Kidney glomerular epithelial cell (primary cell): ENCODE data around the gene GLRX2.

ENCODE experiments used
- DNase-seq: peaks from one replicate; lab custom pipeline; 2025; lab: John Stamatoyannopoulos, UW

Gene GLRX2

DNA sequence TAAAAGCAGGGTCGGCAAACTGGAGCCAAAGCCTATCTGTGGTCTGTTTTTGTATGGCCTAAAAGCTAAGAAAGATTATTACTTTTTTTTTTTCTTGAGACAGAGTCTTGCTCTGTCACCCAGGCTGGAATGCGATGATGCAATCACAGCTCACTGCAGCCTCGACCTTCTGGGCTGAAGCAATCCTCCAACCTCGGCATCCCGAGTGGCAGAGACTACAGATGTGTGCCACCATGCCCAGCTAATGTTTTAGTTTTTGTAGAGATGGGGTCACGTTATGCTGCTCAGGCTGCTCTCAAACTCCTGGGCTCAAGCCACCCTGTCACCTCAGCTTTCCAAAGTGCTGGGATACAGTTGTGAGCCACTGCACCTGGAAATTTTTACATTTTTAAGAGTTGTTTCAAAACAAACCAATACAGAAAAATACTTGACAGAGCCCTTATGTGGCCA is 6.5 kb upstream of the GLRX2 start:
- peak; percentile 37 for DNase-seq

DNA sequence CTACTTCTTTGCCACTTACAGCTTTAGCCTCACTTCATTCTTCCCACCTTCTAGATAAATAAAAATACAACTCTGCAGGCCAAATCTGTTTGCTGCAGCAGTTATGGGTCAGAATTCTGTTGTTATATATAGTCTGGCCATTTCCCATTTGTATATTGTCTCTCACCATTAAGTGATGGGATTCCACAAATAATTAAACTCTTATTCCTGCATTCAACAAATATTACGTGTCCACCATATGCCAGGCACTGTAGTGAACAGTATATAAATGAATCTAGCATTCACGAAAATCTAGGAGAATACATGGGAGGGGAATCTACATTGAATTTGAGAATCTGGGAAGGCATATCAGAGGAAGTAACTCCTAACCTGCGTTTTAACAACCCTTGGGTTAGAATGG is 5.7 kb upstream of the GLRX2 start:
- DNase-seq: no peak

DNA sequence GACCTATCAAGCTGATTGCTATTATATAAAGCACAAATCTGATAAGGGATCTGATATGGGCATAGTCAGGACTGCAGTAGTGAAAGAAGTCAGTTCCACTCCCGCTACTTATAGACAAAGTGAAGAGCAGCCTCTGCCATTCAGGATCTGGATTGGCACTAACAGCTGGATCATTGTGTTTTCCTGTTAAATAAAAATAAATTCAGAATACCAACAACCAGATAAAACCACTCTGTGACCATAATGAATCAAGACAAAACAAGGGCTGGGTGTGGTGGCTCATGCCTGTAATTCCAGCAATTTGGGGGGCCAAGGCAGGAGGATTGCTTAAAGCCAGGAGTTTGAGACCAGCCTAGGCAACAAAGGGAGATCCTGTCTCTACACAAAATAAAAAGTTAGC is 5.0 kb upstream of the GLRX2 start:
- no peak for DNase-seq

DNA sequence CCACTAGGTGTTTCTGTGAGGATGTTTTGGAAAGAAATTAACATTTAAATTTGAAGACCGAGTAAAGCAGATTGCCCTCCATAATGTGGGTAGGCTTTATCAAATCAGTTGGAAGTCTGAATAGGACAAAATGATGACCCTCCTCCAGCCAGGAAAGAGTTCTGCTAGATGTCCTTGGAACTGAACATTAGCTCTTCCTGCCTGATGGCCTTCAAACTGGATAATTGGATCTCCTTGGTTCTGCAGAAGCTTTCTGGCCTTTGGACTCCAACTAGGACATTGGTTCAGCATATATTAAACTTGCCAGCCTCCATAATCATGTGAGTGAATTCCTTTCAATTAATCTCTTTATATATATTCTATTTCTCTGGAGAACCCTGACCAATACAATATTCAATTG is 4.4 kb upstream of the GLRX2 start:
- DNase-seq: no peak

DNA sequence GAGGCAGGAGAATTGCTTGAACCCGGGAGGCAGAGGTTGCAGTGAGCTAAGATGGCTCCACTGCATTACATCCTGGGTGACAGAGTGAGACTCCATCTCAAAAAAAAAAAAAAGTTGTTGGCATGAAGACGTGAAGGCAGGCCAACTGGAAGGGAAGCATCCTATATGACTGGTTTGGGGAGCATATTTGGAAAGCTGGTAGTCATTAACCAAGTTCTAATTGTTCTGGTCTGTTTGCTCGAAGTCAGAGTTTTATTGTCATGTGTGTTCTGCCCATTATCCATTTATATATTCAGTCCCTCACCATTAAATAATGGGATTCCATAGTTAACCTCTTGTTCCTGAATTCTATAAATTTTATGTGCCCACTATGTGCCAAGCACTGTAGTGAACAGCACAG is 3.3 kb upstream of the GLRX2 start:
- DNase-seq: no peak

DNA sequence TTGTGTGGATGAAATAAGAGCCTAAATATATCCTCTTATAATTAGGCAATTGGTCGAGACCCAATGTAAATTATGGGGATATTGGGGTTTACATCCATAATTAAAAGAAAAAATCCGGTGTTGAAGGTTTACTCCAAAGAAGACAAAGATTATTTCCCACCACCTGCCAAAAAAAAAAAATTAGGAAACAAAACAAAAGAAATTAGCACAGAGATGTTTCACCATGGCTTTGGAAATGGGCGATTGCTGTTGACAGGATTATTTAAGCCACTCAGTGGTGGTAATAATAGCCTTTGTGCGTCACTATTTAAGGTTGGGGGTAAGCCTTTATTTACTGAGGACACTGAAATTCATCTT is 585 bp upstream of the GLRX2 start:
- DNase-seq: no peak

DNA sequence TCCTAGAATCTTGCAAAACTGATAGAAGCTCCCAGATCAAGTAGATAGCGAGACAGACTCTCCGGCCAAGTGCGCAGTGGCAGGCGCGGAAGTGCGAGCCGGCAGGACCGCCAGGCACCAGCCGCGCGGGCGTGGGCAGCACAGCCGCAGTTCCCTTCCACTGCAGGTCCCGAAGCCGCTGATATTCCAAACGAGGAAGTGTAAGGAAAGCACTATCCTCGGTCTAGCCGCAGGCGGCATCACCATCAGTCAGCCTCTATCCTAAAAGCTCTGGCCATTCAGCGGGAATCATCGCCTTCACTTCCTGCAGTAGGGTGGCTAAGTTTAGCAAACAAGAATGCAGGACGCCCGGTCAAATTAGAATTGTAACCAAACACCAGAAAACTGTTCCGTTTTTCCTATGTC is 710 bp downstream of the GLRX2 start:
- DNase-seq: no peak

DNA sequence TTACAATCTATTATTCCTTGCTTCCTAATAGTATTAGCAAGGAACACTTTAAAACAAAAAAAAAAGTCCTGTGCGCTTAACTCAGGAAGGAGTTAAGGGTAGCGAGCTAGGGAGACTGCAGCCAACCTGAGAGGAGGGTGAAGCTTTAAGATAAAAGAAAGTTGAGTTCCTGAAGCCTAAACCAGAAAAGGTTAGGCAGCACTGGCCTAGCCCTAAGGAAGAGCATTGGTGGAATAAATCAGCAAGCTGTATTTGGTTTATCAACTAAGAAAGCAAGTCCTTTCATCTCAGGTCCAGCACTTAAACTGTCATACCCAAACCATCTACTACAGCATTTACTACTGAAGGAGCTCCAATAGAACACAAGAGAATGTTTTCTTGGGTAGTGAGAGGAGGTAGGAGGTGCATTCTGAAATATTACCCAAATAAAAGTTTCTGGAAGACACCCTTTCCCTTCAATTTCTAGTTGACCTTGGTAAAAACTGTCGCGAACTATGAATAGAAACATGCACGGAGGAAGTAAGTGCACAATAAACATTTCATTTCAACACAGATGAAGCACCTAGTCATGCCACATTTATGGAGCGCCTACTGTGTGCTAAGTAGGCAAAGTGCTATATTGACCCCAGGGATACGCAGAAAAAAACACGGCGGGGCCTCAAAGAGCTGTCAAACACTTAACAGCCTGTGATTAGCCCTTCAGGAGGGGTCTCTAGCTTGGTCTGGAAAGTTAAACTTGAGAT is 1.3 kb downstream of the GLRX2 start:
- DNase-seq: no peak

DNA sequence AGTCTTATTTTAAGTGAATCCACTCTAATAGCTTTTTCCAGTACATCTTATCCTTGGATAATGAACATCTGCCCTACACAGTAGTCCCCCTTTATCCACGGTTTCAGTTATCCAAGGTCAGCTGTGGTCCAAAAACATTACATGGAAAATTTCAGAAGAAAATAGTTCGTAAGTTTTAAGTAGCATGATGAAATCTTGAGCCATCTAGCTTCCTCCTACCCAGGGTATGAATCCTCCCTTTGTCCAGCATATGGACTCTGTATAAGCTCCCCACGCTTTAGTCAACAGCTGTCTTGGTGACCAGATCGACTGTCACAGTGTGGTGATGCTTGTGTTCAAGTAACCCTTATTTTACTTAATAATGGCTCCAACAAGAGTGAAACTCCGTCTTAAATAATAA is 2.6 kb downstream of the GLRX2 start:
- DNase-seq: no peak

DNA sequence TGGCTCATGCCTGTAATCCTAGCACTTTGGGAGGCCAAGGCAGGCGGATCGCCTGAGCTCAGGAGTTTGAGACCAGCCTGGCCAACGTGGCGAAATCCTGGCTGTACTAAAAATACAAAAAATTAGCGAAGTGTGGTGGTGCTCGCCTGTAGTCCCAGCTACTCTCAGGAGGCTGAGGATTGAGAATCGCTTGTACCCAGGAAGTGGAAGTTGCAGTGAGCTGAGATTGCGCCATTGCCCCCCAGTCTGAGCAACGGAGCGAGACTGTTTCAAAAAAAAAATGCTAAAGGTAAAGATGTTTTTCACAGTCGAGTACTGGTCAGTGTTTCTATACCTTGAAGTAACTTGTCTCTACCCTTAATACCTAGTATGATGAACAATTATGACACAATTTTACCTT is 11.1 kb downstream of the GLRX2 start:
- no peak for DNase-seq

DNA sequence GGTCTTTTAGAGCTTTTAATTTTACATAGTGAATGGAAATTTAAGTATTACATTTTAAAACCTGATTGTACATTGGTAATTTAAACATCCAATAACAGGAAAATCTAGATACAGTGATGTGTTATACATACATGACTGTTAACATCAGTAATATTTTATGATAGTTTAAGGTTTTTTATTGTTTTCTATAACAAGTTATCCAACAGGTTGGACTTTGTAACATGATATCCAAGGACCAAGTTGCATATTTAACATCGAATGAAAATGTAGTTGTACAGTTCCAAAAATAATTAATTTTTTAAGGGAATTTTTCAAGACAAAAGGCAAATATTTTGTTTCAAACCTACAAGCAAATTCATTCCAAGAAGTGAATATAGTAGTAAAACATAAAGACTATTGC is 14.3 kb downstream of the GLRX2 start:
- no peak for DNase-seq

DNA sequence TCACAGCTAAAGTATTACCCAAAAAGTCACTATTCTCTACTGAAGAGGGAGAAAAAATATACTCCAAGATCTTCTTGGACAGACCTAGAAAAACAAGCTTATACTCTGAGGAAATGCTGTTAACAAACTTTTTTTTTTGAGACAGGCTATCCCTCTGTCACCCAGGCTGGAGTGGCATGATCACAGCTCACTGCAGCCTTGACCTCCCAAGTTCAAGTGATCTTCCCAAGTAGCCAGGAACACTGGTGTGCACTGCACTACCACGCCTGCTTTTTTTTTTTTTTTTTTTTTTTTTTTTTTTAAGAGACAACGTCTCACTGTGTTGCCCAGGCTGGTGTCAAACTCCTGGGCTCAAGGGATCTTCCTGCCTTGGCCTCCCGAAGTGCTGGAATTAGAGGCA is 17.3 kb downstream of the GLRX2 start:
- no peak for DNase-seq

DNA sequence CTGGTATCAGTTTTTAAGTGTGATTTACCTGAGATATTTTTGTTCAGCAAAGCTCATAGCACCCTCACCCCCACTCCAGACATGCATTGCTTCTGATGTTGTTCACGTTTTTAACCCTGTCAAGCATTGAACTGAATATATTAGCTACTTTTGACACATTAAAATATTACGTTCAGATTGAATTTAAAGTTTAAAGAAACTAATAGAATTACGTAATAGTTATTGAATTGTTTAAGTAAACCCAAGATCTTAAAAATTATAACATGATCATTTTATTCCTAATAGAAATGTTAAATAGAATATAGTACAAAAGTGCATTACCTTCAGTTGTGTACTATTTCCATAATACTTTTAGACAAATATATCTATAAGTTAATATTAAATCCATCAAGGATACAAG is 18.9 kb downstream of the GLRX2 start:
- DNase-seq: no peak

DNA sequence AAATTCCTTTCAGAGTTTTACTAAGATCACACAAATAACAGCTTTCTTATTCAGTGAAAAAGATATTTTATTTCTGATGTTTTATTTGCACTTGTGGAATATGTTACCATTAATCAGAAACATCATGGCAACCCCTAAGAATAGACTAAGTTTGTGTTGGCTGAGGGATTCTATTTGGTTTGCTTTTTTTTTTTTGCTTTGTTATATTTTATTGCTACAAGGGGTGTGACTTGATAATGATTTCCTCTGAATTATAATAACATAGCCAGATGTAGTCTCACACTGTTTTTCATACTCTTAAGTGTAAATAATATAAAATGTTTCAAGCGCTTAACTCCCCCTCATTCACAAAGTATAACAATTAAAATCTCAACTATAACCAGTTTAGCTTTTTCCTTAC is 20.0 kb downstream of the GLRX2 start:
- DNase-seq: no peak

DNA sequence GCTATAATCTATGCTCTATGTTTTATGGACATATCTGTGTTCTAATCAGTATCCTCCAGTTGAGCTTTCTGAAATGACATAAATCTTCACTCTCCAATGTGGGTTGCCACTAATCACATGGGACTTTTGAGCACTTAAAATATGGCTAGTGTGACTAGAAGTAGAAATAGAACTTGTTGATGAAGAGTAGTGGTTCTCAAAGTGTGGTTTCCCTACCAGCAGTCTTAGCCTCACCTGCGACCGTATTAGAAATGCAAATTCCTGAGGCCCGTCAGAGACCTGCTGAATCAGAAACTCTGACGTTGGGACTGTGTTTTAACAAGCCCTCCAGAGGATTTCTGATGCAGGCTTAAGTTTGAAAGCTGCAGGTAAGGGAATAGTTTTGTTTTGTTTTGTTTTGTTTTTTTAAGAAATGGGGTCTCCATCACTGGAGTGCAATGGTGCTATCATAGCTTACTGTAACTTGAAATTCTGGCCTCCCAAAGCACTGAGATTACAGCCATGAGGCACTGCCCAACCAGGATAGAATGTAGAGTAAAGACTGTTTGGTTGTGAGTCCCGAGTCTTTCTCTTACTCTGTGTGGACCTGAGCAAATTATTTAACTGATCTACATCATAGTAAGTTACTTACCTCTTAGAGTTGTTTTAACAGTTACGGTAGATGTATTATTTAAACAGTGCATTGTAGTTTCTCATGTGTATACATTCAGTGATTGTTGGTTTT is 21.7 kb downstream of the GLRX2 start:
- no peak for DNase-seq

DNA sequence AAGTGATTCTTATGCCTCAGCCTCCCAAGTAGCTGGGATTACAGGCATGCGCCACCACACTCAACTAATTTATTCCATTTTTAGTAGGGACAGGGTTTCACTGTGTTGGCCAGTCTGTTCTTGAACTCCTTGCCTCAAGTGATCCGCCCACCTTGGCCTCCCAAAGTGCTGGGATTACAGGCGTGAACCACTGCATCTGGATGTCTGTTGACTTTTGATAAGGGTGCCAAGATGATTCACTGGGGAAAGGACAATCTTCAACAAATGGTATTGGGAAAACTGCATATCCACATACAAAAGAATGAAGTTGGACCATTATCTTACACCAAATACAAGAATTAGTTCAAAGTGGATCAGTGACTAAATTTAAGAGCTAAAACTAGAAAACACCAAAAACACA is 26.0 kb downstream of the GLRX2 start:
- no peak for DNase-seq

DNA sequence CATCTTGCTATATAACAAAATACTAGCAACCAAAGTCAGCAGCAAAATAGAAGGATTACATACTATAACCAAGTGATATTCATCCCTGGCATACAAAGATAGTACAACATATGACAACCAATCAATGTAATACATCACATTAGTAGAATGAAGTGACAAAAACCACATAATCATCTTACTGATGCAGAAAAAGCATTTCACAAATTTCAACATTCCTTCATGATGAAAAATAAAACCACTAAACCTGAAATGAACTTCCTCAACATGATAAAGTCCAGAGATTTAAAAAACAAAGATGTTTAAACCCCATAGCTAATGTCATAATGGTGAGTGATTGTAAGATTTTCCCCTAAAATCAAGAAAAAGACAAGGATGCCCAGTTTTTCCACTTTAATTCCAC is 27.2 kb downstream of the GLRX2 start:
- DNase-seq: no peak

DNA sequence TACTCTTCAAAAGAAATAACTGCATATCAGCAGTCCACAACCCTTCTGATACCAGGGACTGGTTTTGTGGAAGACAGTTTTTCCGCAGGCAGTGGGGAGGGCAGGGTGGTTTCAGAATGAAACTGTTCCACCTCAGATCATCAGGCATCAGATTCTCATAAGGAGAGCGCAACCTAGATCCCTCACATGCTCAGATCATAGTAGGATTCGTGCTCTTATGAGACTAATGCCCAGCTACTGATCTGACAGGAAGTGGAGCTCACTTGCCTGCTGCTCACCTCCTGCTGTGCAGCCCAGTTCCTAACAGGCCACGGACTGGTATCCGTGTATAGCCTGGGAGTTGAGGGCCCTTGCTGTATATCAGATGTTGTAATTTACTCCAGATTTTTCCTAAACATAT is 34.3 kb downstream of the GLRX2 start:
- no peak for DNase-seq

DNA sequence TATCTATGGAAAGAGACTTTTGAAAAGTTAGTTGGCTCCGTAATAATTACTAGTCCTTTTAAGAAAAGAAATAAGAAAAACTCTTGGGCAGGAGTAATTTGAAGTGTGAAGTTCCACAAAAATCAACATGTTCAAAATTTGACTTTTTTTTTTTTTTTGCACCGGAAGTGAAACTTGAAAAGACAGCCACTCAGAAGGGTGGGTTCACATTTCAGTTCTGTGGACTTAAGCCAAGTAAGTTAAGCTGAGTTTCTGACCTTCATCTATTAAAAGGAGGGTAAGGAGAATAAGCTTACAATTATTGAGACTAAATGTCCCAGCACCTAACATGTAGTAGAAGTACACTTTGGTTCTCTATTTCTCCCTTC is 34.8 kb downstream of the GLRX2 start:
- no peak for DNase-seq

DNA sequence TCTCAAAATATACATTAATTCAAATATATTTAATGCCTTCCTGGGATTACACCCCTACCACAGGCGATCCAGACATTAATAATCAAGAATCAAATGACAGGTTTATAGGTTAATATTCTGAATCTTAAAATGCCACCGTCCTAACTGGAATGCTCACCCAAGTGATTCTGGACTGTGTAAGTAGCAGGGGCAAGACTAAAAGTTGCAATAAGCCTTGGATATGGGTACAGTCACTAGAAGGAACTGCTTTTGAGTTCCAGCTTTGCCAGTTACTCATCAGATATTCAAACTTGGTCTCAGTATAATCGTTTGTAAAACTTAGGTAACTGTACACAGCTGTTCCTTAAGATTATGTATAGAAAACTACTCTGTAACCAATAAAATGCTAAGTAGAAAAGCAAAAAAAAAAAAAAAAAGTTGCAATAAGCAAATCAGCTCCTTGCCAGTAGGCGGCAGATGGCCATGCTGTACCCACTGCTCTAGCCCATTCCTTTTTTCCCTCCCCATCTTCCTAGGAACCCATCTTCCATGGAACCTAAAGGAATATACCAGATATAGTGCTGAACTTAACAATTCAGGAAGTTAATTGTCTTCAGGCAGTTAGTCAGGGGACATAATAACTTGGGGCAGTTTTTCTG is 35.3 kb downstream of the GLRX2 start:
- peak; percentile 7 for DNase-seq

DNA sequence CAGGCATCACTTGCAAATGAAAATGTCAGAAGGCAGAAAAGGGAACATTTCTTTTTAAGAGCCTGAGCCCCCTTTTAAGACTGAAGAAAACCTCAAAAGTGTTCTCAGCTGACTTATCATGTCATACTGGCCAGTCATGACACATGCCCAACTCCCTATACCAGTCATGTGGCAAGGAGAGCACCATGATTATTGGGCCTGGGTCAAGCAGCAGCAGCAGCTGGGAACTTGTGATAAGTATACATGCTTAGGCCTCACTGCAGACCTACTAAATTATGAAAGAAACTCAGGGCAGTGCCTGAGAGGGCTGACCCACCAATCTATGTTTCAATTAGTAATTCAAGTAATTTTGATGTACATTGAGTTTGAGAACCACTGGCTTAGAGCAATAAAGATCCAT is 37.2 kb downstream of the GLRX2 start:
- DNase-seq: no peak

DNA sequence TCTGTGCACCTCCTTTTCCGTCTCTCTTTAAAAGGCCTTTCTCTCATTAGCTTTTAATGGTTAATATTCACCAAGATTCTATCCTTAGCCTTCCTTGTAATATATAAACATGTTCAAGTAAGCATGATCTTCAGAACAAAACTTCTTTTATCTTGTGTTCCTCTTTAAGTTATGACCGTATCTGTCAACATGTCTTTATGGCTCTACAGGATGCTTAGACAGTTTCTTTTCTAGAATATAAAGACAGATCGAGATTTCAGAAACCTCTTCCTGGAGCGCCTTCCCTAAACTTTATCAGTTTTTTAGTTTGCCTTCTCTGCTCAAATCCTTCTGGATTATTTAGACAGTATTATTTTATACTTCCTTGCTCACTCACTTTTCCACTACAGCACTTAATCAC is 38.6 kb downstream of the GLRX2 start:
- no peak for DNase-seq

DNA sequence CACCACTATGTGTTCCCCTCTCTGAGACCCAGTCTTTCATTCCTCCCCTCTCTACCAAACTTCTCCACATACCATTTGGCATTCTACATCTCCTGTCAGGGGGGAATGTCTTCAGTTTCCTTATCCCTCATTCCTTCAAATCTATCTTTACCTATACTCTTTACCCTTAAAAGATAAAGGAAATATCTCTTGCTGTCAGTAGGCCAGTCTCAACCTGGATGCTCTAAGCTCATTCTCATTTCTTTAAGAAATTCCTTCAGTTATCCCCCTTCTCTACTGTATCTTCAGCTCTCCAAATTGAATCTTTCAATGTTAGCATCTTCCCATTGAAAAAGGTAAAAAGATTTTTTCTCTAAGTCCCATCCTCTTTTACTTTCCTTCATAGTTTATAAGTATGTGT is 39.3 kb downstream of the GLRX2 start:
- DNase-seq: no peak
